PC-3 (cell line): ENCODE results near the gene GADL1. TPM values are rescaled to one million over a fixed set of nuclear protein-coding genes. Genes with fewer than 3 reads are reported as not detected.

Experiments
- ATAC-seq: fragments of 200-7000 bp; cut with Tn5 transposase; 2 replicates; pipeline ENCODE4 v1.9.1; 2020; ENCODE audit warnings: mild to moderate bottlenecking, moderate library complexity
- BruUV-seq: library from RNA; stranded (reverse); fragments of 400-500 nt; replicated peaks from 2 replicates; lab custom pipeline; 2021; lab: Mats Ljungman, UMichigan
- CTCF ChIA-PET: fragments of 300-600 bp; sonication (Branson Sonifier 250); formaldehyde crosslinking; loops from one replicate; lab custom pipeline; 2022; ENCODE audit warnings: antibody characterized with exemption; lab: Charles Lee
- POLR2A ChIA-PET: fragments of 300-600 bp; sonication (Branson Sonifier 250); formaldehyde crosslinking; loops from one replicate; lab custom pipeline; 2022; ENCODE audit warnings: antibody characterized with exemption; ENCODE audit not compliant: unreplicated experiment; lab: Charles Lee
- DNase-seq: peaks from one replicate; pipeline ENCODE4 v3.0.0-alpha.2; 2015
- H2AFZ ChIP-seq: fragments of 300-600 bp; sonication (generic); 2 replicates; pipeline ENCODE4 v1.6.0; 2016; ENCODE audit warnings: antibody characterized with exemption, low read length
- H3F3A ChIP-seq: fragments of 300-600 bp; sonication (generic); one replicate; pipeline ENCODE4 v1.6.0; 2017; ENCODE audit warnings: antibody characterized with exemption, low read length, control low read depth, mild to moderate bottlenecking; ENCODE audit not compliant: unreplicated experiment
- H3K27ac ChIP-seq: fragments of 300-600 bp; sonication (generic); 2 replicates; pipeline ENCODE4 v1.5.1; 2016; ENCODE audit warnings: mild to moderate bottlenecking, low read length
- H3K27me3 ChIP-seq: fragments of 300-600 bp; sonication (generic); 2 replicates; pipeline ENCODE4 v1.6.1; 2016; ENCODE audit warnings: low read length, mixed read lengths
- H3K36me3 ChIP-seq: fragments of 300-600 bp; sonication (generic); 2 replicates; pipeline ENCODE4 v1.6.1; 2016; ENCODE audit warnings: low read depth, mixed run types, low read length, mixed read lengths
- H3K4me1 ChIP-seq: fragments of 300-600 bp; sonication (generic); 2 replicates; pipeline ENCODE4 v1.5.1; 2016; ENCODE audit warnings: low read length; ENCODE audit not compliant: insufficient read depth
- H3K4me2 ChIP-seq: fragments of 300-600 bp; sonication (generic); 2 replicates; pipeline ENCODE4 v1.6.0; 2016; ENCODE audit warnings: low read length
- H3K4me3 ChIP-seq: fragments of 300-600 bp; sonication (generic); 2 replicates; pipeline ENCODE4 v1.5.1; 2016; ENCODE audit warnings: mild to moderate bottlenecking, low read length, mixed read lengths
- H3K79me2 ChIP-seq: fragments of 300-600 bp; sonication (generic); 2 replicates; pipeline ENCODE4 v1.6.1; 2017; ENCODE audit warnings: low read length, mixed read lengths
- H3K9ac ChIP-seq: fragments of 300-600 bp; sonication (generic); 2 replicates; pipeline ENCODE4 v1.6.0; 2016; ENCODE audit warnings: mild to moderate bottlenecking, low read length
- H3K9me2 ChIP-seq: fragments of 300-600 bp; sonication (generic); replicated peaks from 2 replicates; pipeline ENCODE4 v1.6.1; 2016; ENCODE audit warnings: mixed run types, low read length, mixed read lengths
- H3K9me3 ChIP-seq: fragments of 300-600 bp; sonication (generic); 2 replicates; pipeline ENCODE4 v1.6.1; 2016; ENCODE audit warnings: low read length, mixed read lengths
- H4K20me1 ChIP-seq: fragments of 300-600 bp; sonication (generic); 2 replicates; pipeline ENCODE4 v1.6.1; 2016; ENCODE audit warnings: low read length, mixed read lengths
- EZH2 ChIP-seq: fragments of 300-600 bp; sonication (generic); IDR thresholded peaks from one replicate; pipeline ENCODE4 v1.6.1; 2017; ENCODE audit warnings: antibody characterized with exemption, mild to moderate bottlenecking, low read length; ENCODE audit not compliant: unreplicated experiment
- EZH2phosphoT487 ChIP-seq: fragments of 300-600 bp; sonication (generic); IDR thresholded peaks from 2 replicates; pipeline ENCODE4 v1.6.1; 2018; ENCODE audit warnings: mild to moderate bottlenecking, antibody characterized with exemption, low read length, borderline replicate concordance
- intact Hi-C: fragments of 100-400 bp; cut with micrococcal nuclease; formaldehyde crosslinking; loops from 2 replicates; pipeline ENCODE4 v1.9.0; 2023
- total RNA-seq: library from RNA; depleted of rRNA; stranded (reverse); fragments of >200 nt; gene quantifications from 2 replicates; pipeline ENCODE4 v1.2.3, GENCODE V29; 2014
- TF ChIP-seq, protein P1 (sequence below): fragments of 300-600 bp; sonication (generic); conservative IDR thresholded peaks from 2 replicates; pipeline ENCODE4 v1.5.1; 2017; ENCODE audit warnings: antibody characterized with exemption, low read depth, mild to moderate bottlenecking, low read length

The GADL1 gene
- total RNA-seq, 1 experiment from 2014 or later, result not detected

DNA sequence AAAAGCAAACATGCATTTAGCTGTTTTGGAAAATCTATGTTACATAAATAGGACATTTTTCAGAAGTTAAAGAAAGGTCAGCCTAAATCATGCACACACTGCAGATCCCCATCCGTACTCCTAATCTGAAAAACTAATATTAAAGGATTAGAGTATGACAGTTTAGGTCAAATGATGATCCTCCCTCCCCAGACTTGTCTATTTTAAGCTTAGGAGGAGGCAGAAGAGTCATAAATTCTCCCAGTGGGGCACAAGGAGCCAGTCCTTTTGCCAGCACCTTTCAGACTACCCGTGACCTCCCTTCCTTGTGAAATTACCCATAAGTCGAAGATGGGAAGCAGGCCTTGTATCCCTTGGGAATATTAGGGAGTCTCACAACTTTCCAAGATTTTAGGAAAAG is 210.1 kb downstream of the GADL1 start:
- no peak overlapping the region for H2AFZ ChIP-seq
- DNase-seq, result no peak
- H4K20me1 ChIP-seq, result no peaks in the 10 kb centered on the region
- CTCF ChIA-PET, result no interaction called here
- H3K4me2 ChIP-seq, result no peak overlapping the region
- BruUV-seq, result no TSS peak
- no peaks in the 10 kb centered on the region for H3K9me2 ChIP-seq
- H3K4me3 ChIP-seq, result no peak overlapping the region
- H3K27me3 ChIP-seq, result no peaks in the 10 kb centered on the region
- H3K27ac ChIP-seq, result no peak overlapping the region
- ATAC-seq, result no peak
- peaks cover 61% of the 10 kb centered on the region for H3K4me1 ChIP-seq
- H3K9me3 ChIP-seq, result no peaks in the 10 kb centered on the region
- H3F3A ChIP-seq, result peaks cover 16% of the 10 kb centered on the region
- peaks cover 55% of the 10 kb centered on the region for H3K79me2 ChIP-seq
- TF ChIP-seq EZH2 (no peak), EZH2phosphoT487 (no peak)
- TF ChIP-seq, protein P1, sequence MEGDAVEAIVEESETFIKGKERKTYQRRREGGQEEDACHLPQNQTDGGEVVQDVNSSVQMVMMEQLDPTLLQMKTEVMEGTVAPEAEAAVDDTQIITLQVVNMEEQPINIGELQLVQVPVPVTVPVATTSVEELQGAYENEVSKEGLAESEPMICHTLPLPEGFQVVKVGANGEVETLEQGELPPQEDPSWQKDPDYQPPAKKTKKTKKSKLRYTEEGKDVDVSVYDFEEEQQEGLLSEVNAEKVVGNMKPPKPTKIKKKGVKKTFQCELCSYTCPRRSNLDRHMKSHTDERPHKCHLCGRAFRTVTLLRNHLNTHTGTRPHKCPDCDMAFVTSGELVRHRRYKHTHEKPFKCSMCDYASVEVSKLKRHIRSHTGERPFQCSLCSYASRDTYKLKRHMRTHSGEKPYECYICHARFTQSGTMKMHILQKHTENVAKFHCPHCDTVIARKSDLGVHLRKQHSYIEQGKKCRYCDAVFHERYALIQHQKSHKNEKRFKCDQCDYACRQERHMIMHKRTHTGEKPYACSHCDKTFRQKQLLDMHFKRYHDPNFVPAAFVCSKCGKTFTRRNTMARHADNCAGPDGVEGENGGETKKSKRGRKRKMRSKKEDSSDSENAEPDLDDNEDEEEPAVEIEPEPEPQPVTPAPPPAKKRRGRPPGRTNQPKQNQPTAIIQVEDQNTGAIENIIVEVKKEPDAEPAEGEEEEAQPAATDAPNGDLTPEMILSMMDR, result no peak
- intact Hi-C loops, result loop anchor here (10.0 kb wide), 1 partner anchor 400 kb away; no protein-coding TSS in a partner anchor
- H3K9ac ChIP-seq, result no peak overlapping the region
- POLR2A ChIA-PET, result no interaction called here
- peaks cover 53% of the 10 kb centered on the region for H3K36me3 ChIP-seq

DNA sequence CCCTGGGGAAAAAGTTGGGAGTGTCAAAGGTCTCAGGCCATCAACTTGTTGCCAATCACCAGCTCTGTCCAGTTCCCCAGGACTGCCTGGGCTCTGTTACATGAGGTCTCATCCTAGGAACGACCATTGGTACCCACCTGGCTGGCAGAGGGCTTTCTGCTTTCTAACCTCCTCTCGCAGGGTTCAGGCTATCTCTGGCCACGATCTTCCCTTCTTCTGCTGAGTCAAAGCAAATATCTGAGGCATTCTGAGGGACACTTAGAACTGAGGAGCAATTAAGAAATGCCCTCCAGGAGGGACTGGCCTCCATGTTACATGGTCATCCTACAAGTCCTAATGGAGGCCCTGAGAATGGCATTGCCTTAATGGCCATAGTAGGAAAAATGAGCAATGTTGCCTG is 210.7 kb downstream of the GADL1 start:
- Histone ChIP-seq H3K4me1 (peaks cover 55% of the 10 kb centered on the region), H3F3A (peaks cover 15% of the 10 kb centered on the region), H3K79me2 (peaks cover 61% of the 10 kb centered on the region), H3K27ac (no peak overlapping the region), H3K36me3 (peaks cover 59% of the 10 kb centered on the region), H3K9me2 (no peaks in the 10 kb centered on the region), H3K9me3 (no peaks in the 10 kb centered on the region), H4K20me1 (no peaks in the 10 kb centered on the region), H3K4me2 (no peak overlapping the region), H2AFZ (no peak overlapping the region), H3K4me3 (no peak overlapping the region), H3K27me3 (no peaks in the 10 kb centered on the region), H3K9ac (no peak overlapping the region)
- no TSS peak for BruUV-seq
- intact Hi-C loops, result loop anchor here (10.0 kb wide), 1 partner anchor 399 kb away; no protein-coding TSS in a partner anchor
- ChIA-PET POLR2A (no interaction called here), CTCF (no interaction called here)
- DNase-seq (peak; percentile 49), ATAC-seq (no peak)
- no peak for TF ChIP-seq EZH2
- TF ChIP-seq, protein P1, result no peak
- no peak for TF ChIP-seq EZH2phosphoT487

- CTCF ChIA-PET, result interaction anchor here (0.8 kb wide), 1 partner anchor 10 kb away, joined by 3 read pairs; no protein-coding TSS in a partner anchor
- H3K27me3 ChIP-seq, result no peaks in the 10 kb centered on the region
- peak overlapping the region; percentile 77 for H3K27ac ChIP-seq
- no peaks in the 10 kb centered on the region for H3K9me2 ChIP-seq
- peaks cover 43% of the 10 kb centered on the region for H3K4me1 ChIP-seq
- H3K36me3 ChIP-seq, result peaks cover 56% of the 10 kb centered on the region
- H3K9me3 ChIP-seq, result no peaks in the 10 kb centered on the region
- POLR2A ChIA-PET, result interaction anchor here (0.7 kb wide), 1 partner anchor 1058 kb away, joined by 4 read pairs; no protein-coding TSS in a partner anchor
- no peak overlapping the region for H2AFZ ChIP-seq
- BruUV-seq, result no TSS peak
- H3K4me3 ChIP-seq, result no peak overlapping the region
- H3F3A ChIP-seq, result peaks cover 11% of the 10 kb centered on the region
- DNase-seq, result no peak
- TF ChIP-seq EZH2phosphoT487 (no peak), EZH2 (no peak)
- TF ChIP-seq, protein P1, result no peak
- H3K79me2 ChIP-seq, result peaks cover 62% of the 10 kb centered on the region
- H3K4me2 ChIP-seq, result peak overlapping the region; percentile 45
- H3K9ac ChIP-seq, result peak overlapping the region; percentile 5; the same call in 1 of the 2 replicates
- no peak for ATAC-seq
- no peaks in the 10 kb centered on the region for H4K20me1 ChIP-seq
- intact Hi-C loops, result loop anchor here (10.0 kb wide), 1 partner anchor 398 kb away; no protein-coding TSS in a partner anchor
Observed at GRCh38 chr3:30682434-30683155, 211.9 kb downstream of the GADL1 start.
